B cell (primary cell): ENCODE measurements around the gene PGAP3. TPM values are rescaled to one million over a fixed set of nuclear protein-coding genes. Genes with fewer than 3 reads are reported as not detected.
"Not testable (repeated sequence)": the region's sequence is repeated elsewhere in the genome, so short reads cannot be mapped to it uniquely, and the experiment has no call there.

ENCODE experiments used
- ATAC-seq: fragments of 200-7000 bp; cut with Tn5 transposase; one replicate; pipeline ENCODE4 v1.10.0; 2021; ENCODE audit warnings: low read depth, mild to moderate bottlenecking, moderate number of reproducible peaks, moderate library complexity
- CTCF ChIA-PET: fragments of 350-600 bp; sonication (Branson Sonifier 250); formaldehyde crosslinking; loops from one replicate; lab custom pipeline; 2021; ENCODE audit warnings: antibody characterized with exemption, inconsistent platforms; lab: Charles Lee
- POLR2A ChIA-PET: fragments of 350-600 bp; sonication (Branson Sonifier 250); formaldehyde crosslinking; loops from one replicate; lab custom pipeline; 2021; ENCODE audit warnings: antibody characterized with exemption; lab: Charles Lee
- DNase-seq: peaks from one replicate; pipeline ENCODE4 v3.0.0; 2013
- H2AFZ ChIP-seq: 2 replicates; pipeline ENCODE4 v1.6.1; 2012; ENCODE audit warnings: mild to moderate bottlenecking, low read depth, low read length; ENCODE audit not compliant: insufficient read depth, poor library complexity, severe bottlenecking
- H3K27ac ChIP-seq, 2 donors: 1 replicate in 1 of 2; 2 replicates in 1 of 2; pipeline ENCODE4 v1.5.1; 2012 to 2013; ENCODE audit warnings: low read length in 2 of 2, mild to moderate bottlenecking in 2 of 2, moderate library complexity in 1 of 2
- H3K27me3 ChIP-seq, 4 experiments: fragments of 200-600 bp in 1 of 4; sonication (generic) in 1 of 4; replicated peaks in 1 of 4; 1 replicate in 2 of 4; 2 replicates in 2 of 4; pipeline versions ENCODE4 v1.6.1 to v1.7.0; 2013 to 2016; ENCODE audit warnings: low read length in 3 of 4, mild to moderate bottlenecking in 2 of 4, mixed read lengths in 1 of 4, moderate library complexity in 1 of 4; ENCODE audit not compliant: insufficient read depth in 4 of 4, control insufficient read depth in 3 of 4; ENCODE audit errors: control extremely low read depth in 1 of 4
- H3K36me3 ChIP-seq, 2 experiments: replicated peaks in 1 of 2; 1 replicate in 1 of 2; 2 replicates in 1 of 2; pipeline versions ENCODE4 v1.6.1 to v1.7.1; 2013; ENCODE audit warnings: low read length in 1 of 2; ENCODE audit not compliant: insufficient read depth in 2 of 2, control insufficient read depth in 1 of 2; ENCODE audit errors: control extremely low read depth in 1 of 2, extremely low read depth in 1 of 2
- H3K4me1 ChIP-seq, 2 donors: fragments of 200-600 bp in 1 of 2; sonication (generic) in 1 of 2; 1 replicate in 1 of 2; 2 replicates in 1 of 2; pipeline versions ENCODE4 v1.5.1 to v1.6.1; 2013 to 2017; ENCODE audit warnings: low read length in 2 of 2; ENCODE audit not compliant: control insufficient read depth in 2 of 2, insufficient read depth in 2 of 2
- H3K4me2 ChIP-seq: replicated peaks from 2 replicates; pipeline ENCODE3; 2012; ENCODE audit warnings: mild to moderate bottlenecking, low read depth, low read length; ENCODE audit not compliant: poor library complexity, severe bottlenecking
- H3K4me3 ChIP-seq, 5 experiments: fragments of 200-600 bp in 1 of 5; sonication (generic) in 1 of 5; 1 replicate in 3 of 5; 2 replicates in 2 of 5; pipeline versions ENCODE4 v1.5.1 to v1.7.0; 2011 to 2016; ENCODE audit warnings: low read length in 4 of 5, mild to moderate bottlenecking in 4 of 5, low read depth in 2 of 5, control low read depth in 1 of 5, moderate library complexity in 1 of 5; ENCODE audit not compliant: insufficient read depth in 1 of 5; ENCODE audit errors: control extremely low read depth in 1 of 5, extremely low read depth in 1 of 5
- H3K79me2 ChIP-seq: fragments of 200-600 bp; sonication (generic); one replicate; pipeline ENCODE4 v1.6.0; 2016; ENCODE audit warnings: low read length; ENCODE audit not compliant: control insufficient read depth, insufficient read depth
- H3K9ac ChIP-seq: fragments of 200-600 bp; sonication (generic); 2 replicates; pipeline ENCODE4 v1.6.1; 2017; ENCODE audit warnings: mild to moderate bottlenecking, low read length, moderate library complexity
- H3K9me3 ChIP-seq, 3 donors: one replicate each; pipeline versions ENCODE4 v1.6.1 to v1.7.1; 2013; ENCODE audit warnings: low read length in 2 of 3; ENCODE audit not compliant: control insufficient read depth in 2 of 3, insufficient read depth in 1 of 3; ENCODE audit errors: control extremely low read depth in 1 of 3
- H4K20me1 ChIP-seq: 2 replicates; pipeline ENCODE4 v1.6.0; 2012; ENCODE audit warnings: mild to moderate bottlenecking, low read length; ENCODE audit not compliant: insufficient read depth, control insufficient read depth, poor library complexity, severe bottlenecking
- H3K27ac Mint-ChIP-seq: one replicate; pipeline ENCODE4 v1.8.0; 2021; ENCODE audit warnings: mixed read lengths
- H3K27me3 Mint-ChIP-seq: one replicate; pipeline ENCODE4 v1.8.0; 2021; ENCODE audit warnings: mixed read lengths
- H3K4me1 Mint-ChIP-seq: one replicate; pipeline ENCODE4 v1.8.0; 2021; ENCODE audit warnings: mixed read lengths
- H3K4me3 Mint-ChIP-seq: one replicate; pipeline ENCODE4 v1.8.0; 2021; ENCODE audit warnings: mixed read lengths
- H3K9me3 Mint-ChIP-seq: one replicate; pipeline ENCODE4 v1.8.0; 2022; ENCODE audit warnings: mixed read lengths; ENCODE audit not compliant: insufficient read depth
- CTCF ChIP-seq: fragments of 200-600 bp; IDR thresholded peaks from one replicate; pipeline ENCODE4 v1.8.0; 2022; ENCODE audit warnings: antibody characterized with exemption, mild to moderate bottlenecking
- EZH2 ChIP-seq: IDR thresholded peaks from 2 replicates; pipeline ENCODE4 v1.6.1; 2012; ENCODE audit warnings: borderline replicate concordance, low read depth, mild to moderate bottlenecking, moderate library complexity, low read length; ENCODE audit not compliant: insufficient read depth, poor library complexity, severe bottlenecking
- WGBS: methylation state at CpG from one replicate; pipeline ENCODE4 v1.1.5; 2013; ENCODE audit warnings: missing lambda C conversion rate; ENCODE audit not compliant: insufficient coverage; 5-methylcytosine and 5-hydroxymethylcytosine counted together
- intact Hi-C: fragments of 100-400 bp; cut with micrococcal nuclease; formaldehyde crosslinking; loops from one replicate; pipeline ENCODE4 v1.10.0; 2022
- polyA plus RNA-seq: library from polyadenylated mRNA; depleted of rRNA; stranded (reverse); fragments of >200 nt; gene quantifications from 2 replicates; pipeline ENCODE4 v1.2.3, GENCODE V29; 2012
- total RNA-seq, 2 donors: library from RNA; stranded (reverse); fragments of 120-200 nt in 1 of 2; gene quantifications; 1 replicate in 1 of 2; 2 replicates in 1 of 2; pipeline versions ENCODE4 v1.2.3 to v1.2.4, GENCODE V29; 2013 to 2022

Gene PGAP3
- total and polyA plus RNA-seq, 2 donors (not counting 1 experiment from before 2014, with no cell fraction given), result 27.4 to 34.3 TPM

GRCh38 chr17:39726617-39727016, 38.8 kb upstream of the PGAP3 start:
- POLR2A ChIA-PET, result no interaction called here
- 95% methylated on average over 9 of the region's 9 CpGs for WGBS
- H3K4me3 Mint-ChIP-seq, result no peak overlapping the region
- H3K9ac ChIP-seq, result no peak overlapping the region
- H3K27ac Mint-ChIP-seq, result no peak overlapping the region
- DNase-seq (no peak), ATAC-seq (no peak)
- peaks cover 0 to 27% of the 10 kb centered on the region in 2 experiments for H3K36me3 ChIP-seq
- TF ChIP-seq CTCF, result no peak
- TF ChIP-seq EZH2, result no peak
- no peak overlapping the region for H3K4me2 ChIP-seq
- H2AFZ ChIP-seq, result no peak overlapping the region
- peaks cover 0 to 3% (median 0%) of the 10 kb centered on the region in 3 donors for H3K9me3 ChIP-seq
- H3K9me3 Mint-ChIP-seq, result no peaks in the 10 kb centered on the region
- CTCF ChIA-PET, result interaction anchor here (0.6 kb wide), 1 partner anchor 103 kb away, joined by 3 read pairs; no protein-coding TSS in a partner anchor
- peaks cover 36% of the 10 kb centered on the region for H3K79me2 ChIP-seq
- H3K27me3 Mint-ChIP-seq, result no peaks in the 10 kb centered on the region
- H3K4me1 ChIP-seq, result peaks cover 11 to 17% of the 10 kb centered on the region in 2 donors
- no peak overlapping the region for H3K27ac ChIP-seq
- no peaks in the 10 kb centered on the region for H3K27me3 ChIP-seq
- intact Hi-C loops, result no loop called here
- peaks cover 26% of the 10 kb centered on the region for H3K4me1 Mint-ChIP-seq
- H3K4me3 ChIP-seq, result no peak overlapping the region
- H4K20me1 ChIP-seq, result peaks cover 26% of the 10 kb centered on the region

GRCh38 chr17:39725923-39726322, 38.1 kb upstream of the PGAP3 start:
- H3K27ac ChIP-seq, H3K4me3 ChIP-seq, H3K27me3 ChIP-seq, H3K9me3 Mint-ChIP-seq, H3K9me3 ChIP-seq, DNase-seq, ATAC-seq, H3K4me3 Mint-ChIP-seq, intact Hi-C loops, POLR2A ChIA-PET, H2AFZ ChIP-seq, H3K27me3 Mint-ChIP-seq, H3K4me2 ChIP-seq, H3K9ac ChIP-seq, H3K27ac Mint-ChIP-seq: not testable (repeated sequence)
- Histone ChIP-seq H3K4me1 (peaks cover 11 to 17% of the 10 kb centered on the region in 2 donors), H3K79me2 (peaks cover 31% of the 10 kb centered on the region), H3K36me3 (peaks cover 0 to 27% of the 10 kb centered on the region in 2 experiments), H4K20me1 (peaks cover 26% of the 10 kb centered on the region)
- no CpG with 5 or more reads among the region's 1 CpG for WGBS
- CTCF ChIA-PET, result interaction anchor here (0.7 kb wide), 1 partner anchor 104 kb away, joined by 3 read pairs; no protein-coding TSS in a partner anchor
- peaks cover 24% of the 10 kb centered on the region for H3K4me1 Mint-ChIP-seq
